HG02642 (cell line): Measurements from ENCODE around the gene ADGRB2.

Experiments
- ATAC-seq: cut with Tn5 transposase; IDR thresholded peaks from one replicate; pipeline ENCODE4 v1.9.1; 2021; ENCODE audit warnings: mild to moderate bottlenecking; ENCODE audit not compliant: unreplicated experiment, poor library complexity

ADGRB2 gene

DNA sequence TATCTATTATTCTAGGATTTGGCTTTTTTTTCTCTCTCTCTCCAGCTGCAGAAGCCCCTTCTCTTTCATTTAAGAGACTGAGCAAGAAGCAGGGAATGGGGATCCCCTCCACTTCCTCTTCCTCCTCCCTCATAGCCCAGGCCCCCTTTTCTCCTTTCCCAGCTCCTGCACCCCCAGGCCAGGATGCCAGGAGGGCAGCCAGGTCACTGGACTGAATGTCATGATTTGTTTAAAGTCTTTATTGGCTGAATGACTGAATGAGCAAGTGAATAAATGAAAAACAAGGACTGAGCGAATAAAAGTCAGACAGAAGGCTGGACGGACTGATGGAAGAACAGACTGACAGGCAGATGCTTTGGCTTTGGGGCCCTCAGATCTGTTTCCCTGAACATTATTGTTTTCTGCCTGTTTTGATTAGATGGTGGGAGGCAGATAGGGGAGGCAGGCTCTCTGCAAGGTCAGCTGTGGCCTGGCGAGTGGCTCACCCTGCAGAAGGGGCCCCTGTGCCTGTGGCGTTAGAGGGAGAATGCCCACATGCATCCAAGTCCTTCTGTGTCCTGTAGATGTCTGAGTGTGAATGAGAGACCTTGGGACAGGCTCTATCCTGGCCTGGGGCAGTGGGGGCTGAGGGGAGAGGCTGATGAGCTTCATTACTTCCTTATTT is 20.3 kb upstream of the ADGRB2 start:
- ATAC-seq, result no peak

DNA sequence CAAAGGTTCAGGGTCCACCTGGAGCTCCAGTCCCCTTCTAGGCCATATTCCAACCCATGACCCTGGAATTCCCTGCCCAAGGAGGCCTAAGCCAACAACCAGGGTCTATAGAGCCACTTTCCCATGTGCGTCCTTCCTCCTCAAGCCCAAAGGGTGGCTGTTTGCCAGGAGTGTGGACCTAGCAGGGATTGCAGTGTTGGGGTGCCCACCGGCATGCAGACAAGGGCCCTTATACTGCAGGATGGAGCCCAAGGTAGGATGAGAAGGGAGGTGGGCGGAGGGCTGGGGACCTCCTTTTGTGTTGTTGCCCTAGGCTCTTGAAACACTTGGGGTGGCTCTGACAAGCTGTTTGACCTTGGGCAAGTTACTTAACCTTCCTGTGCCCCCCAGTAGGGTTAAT is 19.7 kb upstream of the ADGRB2 start:
- ATAC-seq, result no peak

DNA sequence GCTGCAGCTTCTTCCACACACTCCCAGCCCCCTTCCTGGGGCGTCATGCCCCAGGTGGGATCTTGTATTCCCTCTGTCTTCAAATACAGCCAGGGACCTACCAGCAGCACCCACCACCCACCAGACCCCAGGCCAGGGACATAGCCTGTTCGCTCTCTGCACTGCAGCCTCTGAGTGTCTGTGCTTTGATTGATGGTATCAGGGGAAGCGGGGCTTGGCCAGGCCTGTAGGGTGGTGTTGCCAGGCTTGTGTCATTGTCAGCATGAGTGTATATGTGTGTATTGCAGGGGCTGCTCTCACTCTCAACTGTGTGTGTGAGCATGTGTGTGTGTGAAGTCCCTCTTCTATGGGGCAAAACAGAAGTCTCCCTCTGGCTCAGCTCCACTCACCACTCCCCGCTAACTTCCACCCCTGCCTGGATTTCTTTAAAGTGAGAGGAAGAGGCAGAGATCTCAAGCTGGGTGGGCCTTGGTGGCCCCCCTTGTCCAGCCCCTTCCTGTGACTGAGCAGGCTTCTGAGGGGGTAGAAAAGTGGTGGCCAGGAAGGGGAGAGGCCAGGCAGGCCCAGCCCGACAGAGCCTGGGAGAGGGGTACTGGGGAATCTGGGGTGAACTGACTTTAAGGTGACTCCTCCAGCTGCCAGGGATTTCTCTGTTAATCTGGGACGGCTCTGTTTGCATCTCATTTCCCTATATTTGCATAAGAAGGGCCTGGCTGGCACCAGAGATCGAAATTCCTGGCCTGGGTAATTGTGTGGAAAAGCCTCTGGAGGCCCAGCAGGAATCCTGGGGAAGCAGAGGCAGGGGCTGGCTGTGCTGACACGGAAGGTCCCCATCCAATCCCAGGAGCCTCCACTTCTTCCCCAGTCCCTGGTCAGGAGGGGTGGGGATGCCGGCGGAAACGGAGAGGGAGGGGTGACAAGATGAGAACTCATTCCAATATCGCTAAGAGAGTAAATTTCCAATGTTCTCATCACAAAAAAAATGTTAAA is 18.6 kb upstream of the ADGRB2 start:
- no peak for ATAC-seq

- no peak for ATAC-seq
Measured at GRCh38 chr1:31781756-31782371, 17.7 kb upstream of the ADGRB2 start.

DNA sequence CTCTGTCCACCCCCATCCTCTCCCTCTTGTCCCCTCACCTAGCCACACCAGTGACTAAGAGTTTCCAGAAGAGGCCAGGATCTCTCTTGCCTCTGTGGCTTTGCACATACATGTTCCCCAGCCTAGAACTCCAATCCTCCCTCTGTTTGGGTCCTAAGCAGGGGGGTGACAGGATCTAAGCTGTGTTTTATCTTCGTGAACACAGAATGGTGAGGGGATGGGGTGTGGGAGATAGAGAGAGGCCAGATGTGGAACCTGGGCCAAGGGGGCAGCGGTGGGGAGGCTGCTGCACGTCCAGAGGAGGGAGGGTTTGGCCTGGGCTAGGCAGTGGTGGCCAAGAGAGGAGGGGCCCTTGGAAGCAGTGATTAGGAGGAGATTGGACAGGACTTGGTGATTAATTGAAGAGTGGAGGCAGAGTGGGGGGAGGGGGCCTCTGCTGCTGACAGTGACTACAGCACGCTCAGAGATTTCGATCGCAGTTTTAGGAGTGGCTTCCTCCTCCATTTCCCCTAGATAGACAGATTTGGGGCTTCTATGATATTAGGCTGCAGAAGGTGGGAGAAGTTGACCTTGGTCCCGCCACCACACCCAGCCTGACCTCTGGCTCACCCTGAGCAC is 17.1 kb upstream of the ADGRB2 start:
- ATAC-seq, result no peak

DNA sequence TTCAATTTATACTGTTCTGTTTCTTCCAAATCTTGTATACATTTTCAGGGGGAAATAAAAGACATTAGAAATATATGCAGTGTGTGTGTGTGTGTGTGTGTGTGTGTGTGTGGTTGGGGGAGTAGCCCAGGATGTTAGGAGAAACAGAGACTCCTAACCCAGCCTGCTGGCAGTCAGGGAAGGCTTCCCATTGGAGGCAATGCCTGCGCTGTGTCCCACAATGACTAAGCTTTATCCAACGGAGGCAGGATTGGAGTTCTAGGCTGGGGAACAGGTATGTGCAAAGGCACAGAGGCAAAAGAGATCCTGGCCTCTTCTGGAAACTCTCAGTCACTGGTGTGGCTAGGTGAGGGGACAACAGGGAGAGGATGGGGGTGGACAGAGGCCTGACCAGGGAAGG is 16.5 kb upstream of the ADGRB2 start:
- no peak for ATAC-seq

GRCh38 chr1:31779687-31780086 is 15.5 kb upstream of the ADGRB2 start:
- ATAC-seq, result no peak

- ATAC-seq, result no peak
Measured at GRCh38 chr1:31778763-31779488, 14.8 kb upstream of the ADGRB2 start.

GRCh38 chr1:31776516-31776915 is 12.4 kb upstream of the ADGRB2 start:
- ATAC-seq, result no peak

DNA sequence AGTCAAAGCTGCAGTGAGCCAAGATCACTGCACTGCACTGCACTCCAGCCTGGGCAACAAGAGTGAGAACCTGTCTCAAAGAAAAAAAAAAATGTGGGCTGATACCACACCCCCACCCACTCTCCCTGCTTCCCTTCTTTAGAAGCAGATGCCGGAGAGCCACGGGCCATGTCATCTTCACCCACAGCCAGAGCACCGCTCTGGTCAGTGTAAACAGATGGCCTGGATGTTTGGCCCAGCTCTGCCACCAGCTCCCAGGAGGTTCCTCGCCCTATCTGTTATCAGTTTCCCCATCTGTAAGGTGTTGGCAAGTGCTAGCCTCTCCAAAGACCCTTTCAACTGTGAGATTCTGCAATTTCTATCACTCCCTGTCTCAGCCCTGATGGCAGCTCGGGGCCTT is 11.9 kb upstream of the ADGRB2 start:
- no peak for ATAC-seq

DNA sequence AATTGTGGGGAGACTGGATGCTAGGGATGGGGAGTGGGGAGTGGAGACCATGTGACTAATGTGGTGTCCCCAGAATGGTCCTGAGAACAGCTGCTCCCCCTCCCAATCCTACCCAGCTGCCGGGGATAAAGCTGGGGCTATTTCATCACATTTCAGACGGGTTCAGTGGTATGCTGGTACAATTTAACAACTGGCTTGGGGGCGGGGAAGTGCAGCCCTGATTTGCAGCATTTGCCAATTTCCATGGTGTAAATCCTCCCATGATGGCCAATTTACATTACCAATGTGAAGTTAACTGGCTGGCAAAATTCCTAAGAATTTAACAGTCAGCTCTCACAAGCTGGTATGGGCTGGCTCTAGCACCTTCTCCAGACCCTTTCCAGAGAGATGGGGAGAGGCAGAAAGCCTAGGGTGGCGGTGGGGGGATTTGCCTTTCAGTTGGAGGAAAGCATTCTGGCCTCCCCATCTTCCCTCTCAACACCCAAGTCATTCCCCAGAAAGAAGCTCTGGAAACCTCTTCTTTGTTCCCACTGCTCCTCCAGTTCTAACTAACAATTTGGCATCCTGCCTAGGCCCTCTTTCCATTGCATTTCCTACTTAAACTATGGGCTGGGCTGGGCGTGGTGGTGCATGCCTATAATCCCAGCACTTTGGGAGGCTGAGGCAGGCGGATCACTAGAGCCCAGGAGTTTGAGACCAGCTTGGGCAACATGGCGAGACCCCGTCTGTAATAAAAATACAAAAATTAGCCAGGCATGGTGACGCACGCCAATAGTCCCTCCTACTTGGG is 11.3 kb upstream of the ADGRB2 start:
- ATAC-seq, result no peak

- ATAC-seq, result no peak
Measured at GRCh38 chr1:31774495-31774894, 10.4 kb upstream of the ADGRB2 start.

DNA sequence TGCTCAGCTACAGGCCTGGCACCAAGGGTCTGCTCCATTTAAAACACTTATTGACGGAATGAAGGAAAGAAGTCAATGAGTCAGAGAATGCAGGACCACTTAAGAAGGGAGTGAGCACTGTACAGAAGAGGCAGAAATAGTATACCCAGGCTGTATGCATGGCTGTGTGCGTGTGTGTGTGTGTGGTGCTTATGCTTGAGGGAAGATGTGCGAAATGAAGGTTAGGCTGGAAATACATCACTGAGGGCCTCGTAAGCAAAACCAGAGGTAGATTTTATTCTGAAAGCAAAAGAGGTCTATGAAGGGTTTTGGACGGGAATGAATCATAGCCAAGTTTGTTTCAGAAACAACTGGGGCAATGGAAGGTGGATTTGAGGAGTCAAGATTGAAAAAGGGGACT is 9.7 kb upstream of the ADGRB2 start:
- ATAC-seq, result no peak

DNA sequence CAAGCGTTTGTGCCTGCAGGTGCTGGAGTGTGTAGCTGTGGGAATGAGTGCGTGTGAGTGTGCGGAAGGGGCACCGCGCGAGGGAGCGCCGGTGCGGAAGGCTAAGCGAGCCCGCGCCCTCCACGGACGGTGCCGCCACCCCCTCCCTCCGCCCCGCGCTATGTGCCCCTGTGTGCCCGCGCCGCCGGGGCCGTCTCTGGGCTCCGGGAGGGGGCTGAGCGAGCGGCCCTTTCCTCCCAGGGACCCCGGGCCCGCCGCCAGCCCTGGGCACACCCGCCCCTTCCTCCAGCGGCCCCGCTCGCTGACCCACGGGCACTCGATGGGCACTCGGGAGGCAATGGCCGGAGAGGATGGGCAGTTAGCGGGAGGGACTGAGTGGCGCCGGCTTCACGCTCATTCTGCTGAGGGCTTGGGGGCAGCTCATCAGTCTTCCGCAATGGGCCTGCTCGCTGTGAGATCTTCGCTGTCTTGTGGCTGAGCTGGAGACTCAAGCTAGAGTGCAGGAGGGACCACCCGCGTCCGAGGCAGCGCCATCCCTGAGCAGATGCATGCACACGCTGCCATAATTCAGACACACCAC is 8.6 kb upstream of the ADGRB2 start:
- no peak for ATAC-seq

DNA sequence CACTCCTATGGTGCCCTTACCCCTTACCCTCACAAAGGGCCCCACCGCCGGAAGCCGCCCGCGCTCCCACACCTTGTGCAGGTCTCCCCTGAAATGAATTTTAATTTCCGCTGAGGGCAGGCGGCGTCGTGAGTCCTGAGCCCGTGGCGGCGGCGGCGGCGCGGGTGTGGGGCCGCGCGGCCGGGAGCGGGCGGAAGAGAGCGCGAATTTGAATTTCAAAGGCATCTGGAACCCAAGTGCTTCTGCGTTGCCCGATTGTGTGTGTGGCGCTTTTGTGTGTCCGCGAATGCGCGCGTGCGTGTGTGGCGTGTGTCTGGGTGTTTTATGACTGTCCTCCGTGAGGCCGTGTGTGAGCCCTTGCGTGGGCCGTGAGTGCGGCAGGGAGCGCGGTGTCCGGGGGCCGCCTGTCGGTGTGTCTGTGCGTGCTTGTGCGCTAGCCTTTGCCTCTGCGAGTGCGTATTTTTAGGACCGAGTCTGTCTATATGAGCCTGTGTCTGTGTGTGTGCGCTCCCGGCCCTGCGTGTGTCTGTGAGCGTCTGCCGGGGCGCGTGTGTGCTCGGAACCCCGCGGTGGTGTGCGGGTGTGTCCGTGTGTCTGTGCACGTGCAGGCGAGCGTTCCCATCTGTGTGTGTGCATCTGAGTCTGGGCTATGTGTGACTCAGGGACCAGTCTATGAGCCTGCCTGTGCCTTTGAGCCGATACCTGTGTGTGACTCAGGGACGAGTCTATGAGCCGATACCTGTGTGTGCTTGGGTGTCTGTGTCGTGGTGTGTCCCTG is 7.9 kb upstream of the ADGRB2 start:
- ATAC-seq, result no peak

GRCh38 chr1:31769720-31770390 is 5.7 kb upstream of the ADGRB2 start:
- no peak for ATAC-seq

DNA sequence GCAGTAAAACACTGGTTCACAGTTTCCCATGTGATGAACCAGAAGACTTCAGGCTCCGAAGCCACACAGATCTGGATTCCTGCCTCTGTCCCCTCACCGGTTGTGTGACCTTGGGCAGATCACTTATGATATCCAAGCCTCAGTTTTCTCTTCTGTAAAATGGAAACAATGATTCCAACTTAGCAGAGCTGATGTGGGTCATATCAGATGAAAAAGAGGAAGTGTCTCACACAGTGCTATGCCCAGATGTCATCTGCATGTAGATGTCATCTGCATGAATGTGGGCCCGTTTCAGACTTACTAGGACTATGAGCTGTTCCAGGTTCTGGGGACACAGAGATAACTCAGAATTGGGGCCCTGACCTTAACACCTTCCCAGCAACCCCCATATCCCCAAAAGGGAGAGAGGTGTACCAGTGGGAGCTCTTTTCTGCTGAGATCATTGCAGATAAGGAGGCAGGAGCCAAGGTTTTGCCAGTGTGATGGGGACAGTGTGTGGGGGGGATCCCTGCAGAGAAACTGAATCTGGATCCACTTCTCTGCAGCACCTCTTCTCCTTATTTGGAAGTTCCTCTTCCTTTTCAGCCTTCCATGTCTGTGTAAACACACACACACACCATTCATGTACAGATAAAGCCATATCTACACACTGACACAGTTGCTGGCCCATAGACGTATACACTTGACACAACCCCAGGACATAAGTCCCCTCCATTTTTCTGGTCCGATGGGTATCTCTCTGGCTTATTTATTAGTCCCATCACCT is 5.0 kb upstream of the ADGRB2 start:
- no peak for ATAC-seq
